ENCODE measurements around the gene C2CD2L.
"Not testable (repeated sequence)": the region's sequence is repeated elsewhere in the genome, so short reads cannot be mapped to it uniquely, and the experiment has no call there.

The C2CD2L gene

DNA sequence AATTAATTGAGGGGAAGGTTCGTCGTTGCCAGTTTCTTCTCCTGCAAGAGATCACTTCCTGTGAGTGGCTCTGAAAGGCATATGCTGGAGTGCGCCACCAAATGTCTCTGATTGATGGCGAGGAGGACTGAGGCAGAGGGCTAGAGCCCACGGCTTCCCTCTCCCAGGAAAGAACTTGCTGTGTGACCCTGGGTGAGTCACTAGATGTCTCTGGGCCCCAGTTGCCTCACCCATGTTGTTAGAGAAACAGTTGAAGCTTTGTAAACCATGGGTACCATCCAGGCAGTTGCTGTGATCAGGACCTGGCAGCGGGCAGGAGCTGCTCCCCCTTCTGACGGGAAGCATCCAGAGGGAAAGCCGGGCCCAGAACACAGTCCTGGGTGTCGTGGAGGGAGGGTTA, 44.9 kb downstream of the C2CD2L start:
- DNase-seq (ENCODE audit: low spot score): no peak

DNA sequence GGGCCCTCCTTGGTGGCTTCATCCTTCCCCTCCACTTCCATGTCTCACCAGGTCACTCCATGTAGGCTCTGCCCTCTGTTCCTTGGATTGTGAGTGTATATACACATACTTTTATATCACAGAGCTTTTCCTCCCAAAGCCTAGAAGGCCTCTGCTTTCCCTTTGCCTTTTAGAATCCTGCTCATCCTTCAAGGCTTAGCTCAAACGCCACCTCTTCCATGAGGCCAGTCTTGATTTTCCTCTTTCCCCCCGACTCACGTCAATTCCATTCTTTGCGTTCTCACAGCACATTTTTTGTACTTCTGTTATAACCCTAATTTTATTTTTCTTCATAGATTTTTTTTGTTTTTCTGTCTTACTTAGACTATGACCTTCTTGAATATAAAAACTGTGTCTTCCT, 45.5 kb downstream of the C2CD2L start:
- DNase-seq (ENCODE audit: low spot score): no peak

DNA sequence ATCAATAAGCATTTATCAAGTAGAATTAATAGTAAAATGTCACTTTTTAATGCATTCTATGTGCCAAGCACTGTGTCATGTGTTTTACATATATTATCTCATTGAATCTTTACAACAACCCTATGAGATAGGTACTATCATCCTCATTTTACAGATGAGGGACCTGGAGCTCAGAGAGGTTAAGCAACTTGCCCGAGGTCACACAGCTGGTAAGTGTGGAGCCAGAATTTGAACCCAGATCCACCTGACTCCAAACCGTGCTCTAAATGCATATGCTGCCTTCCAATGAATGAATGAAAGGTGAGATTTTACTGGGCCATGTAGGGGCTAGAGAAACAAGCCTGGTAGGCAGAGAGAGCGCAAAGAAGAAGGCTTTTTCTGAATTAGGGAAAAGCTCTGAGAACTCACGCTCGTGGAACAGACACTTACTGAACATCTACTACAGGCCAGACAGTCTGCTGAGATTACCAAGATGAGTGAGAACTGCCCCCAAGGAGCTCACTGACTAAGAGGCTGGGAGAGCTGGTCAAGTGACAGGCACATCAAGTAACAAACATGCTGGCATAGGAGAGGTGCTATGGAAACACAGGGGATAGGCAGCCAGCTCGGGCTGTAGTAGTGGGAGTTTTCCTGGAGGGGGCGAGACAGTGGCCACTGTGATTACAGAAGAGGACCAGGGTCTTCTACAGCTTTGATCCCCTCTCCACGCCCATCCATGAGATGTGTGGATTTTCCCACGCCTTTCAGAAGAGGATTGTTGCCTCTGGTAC, 46.1 kb downstream of the C2CD2L start:
- no peak for DNase-seq (ENCODE audit: low spot score)

DNA sequence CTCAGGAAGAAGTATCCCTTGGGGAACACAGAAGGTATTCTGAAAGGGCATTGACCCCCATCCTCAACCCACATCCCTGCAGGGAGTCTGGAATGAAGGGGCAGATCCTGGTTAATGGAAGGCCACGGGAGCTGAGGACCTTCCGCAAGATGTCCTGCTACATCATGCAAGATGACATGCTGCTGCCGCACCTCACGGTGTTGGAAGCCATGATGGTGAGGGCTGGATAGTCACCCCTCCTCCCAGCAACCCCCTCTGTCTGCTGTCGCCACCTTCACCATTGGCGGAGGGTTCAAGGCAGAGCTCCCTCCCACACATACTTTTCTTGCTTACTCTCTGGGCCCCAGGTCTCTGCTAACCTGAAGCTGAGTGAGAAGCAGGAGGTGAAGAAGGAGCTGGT, 47.0 kb downstream of the C2CD2L start:
- DNase-seq (ENCODE audit: low spot score): no peak

DNA sequence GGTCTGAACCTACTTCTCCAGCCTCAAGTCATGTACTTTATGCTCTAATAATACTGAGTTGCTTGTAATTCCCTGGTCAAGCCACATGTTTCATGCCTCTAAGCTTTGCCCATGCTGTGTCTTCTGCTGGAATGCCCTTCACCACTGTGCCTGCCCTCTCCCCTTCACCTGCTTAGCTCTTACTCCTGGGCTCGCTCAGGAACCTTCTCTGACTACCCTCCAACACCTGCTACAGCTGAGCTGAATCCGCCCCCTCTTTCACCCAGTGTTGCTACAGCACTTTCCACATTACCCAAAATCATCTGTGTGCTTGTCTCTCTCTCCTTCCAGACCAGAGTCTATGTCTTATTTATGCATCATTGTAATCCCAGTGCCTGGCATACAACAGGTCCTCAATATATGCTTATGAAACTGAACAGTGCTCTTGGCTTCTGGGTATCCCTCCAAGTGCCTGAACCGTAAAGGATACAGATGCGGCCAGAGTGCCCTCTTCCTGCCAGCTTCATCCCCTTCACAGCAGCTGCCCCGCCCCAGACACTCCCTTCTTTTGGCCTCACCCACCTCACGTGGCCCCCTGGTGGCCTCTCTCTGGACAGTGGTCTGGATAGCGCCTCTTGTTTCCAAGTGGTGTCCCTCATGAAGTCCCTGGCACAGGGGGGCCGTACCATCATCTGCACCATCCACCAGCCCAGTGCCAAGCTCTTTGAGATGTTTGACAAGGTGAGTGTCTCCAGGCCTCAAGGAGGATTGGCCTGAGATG, 48.8 kb downstream of the C2CD2L start:
- DNase-seq (ENCODE audit: low spot score): no peak

DNA sequence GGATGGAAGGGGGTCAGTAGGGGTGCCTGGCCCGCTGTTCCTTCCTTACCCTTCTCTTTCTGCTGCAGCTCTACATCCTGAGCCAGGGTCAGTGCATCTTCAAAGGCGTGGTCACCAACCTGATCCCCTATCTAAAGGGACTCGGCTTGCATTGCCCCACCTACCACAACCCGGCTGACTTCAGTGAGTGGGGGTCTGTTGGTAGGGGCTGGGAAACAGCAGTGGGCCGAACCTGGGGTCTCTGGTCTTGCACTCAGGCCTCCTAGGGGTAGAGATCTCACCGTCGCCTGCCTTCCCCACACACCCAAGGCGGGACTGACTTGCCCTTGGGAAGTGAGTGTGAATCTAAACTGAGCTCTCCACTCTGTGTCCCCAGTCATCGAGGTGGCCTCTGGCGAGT, 49.4 kb downstream of the C2CD2L start:
- no peak for DNase-seq (ENCODE audit: low spot score)

DNA sequence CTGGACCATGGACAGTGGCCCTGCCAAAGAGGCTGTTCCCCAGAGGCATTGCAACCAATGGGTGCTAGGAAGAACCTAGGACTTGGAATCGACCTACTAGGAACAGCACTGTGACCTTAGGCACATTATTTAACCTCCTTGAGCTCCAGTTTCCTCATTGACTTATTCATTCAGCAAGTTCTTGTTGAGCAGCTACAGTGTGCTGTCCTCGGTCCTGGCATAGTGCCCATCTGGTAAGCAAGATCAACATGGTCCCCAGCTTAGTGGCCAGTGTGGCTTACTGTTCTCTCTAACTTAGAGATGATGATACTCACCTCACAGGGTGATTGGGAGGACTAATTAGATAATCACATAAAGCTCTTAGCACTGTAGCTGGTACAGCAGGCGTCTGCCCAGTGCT, 49.9 kb downstream of the C2CD2L start:
- DNase-seq (ENCODE audit: low spot score): no peak

DNA sequence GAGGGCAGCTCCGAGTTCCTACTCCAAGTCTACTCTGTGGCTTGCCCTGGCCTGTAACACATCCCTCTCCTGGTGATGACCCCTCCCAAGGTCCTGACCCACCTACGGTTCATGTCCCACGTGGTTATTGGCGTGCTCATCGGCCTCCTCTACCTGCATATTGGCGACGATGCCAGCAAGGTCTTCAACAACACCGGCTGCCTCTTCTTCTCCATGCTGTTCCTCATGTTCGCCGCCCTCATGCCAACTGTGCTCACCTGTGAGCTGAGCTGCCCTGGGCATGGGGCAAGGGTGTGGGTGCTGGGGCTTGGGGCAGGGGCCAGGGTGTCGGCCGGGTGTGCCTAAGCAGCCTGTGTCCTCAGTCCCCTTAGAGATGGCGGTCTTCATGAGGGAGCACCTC, 51.3 kb downstream of the C2CD2L start:
- no peak for DNase-seq (ENCODE audit: low spot score)

DNA sequence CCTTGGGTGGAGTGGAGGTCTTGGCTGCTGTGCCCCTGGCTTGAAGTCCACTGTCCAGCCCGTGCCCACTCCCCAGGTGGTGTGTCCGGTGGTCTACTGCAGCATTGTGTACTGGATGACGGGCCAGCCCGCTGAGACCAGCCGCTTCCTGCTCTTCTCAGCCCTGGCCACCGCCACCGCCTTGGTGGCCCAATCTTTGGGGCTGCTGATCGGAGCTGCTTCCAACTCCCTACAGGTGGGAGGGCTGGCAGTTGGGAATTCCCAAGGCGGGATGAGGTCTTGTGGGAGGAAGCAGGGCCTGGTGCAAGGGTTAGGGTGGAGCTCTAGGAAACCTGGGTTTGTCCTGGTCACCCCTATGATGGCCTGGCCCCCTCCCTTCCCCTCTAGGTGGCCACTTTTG, 53.0 kb downstream of the C2CD2L start:
- DNase-seq (ENCODE audit: low spot score): no peak

DNA sequence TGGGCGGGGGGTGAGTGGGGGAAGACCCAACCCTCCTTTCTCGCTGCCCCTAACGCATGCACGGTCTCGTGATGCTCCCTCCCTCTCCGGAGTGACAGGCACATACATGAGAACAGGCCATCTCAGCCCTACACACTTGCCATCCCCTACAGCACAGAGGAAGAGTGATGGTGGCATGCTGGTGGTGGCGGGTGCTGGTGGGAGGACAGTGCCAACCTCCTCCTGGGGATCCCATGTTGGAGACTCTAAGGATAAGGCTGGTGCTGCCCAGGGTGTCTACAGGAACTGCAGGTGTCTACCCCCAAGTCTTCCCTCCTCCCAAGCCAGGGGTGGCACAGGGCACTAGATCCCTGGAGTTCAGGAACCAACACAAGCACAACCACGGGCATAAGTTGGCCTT, 54.7 kb downstream of the C2CD2L start:
- DNase-seq (ENCODE audit: low spot score): no peak

DNA sequence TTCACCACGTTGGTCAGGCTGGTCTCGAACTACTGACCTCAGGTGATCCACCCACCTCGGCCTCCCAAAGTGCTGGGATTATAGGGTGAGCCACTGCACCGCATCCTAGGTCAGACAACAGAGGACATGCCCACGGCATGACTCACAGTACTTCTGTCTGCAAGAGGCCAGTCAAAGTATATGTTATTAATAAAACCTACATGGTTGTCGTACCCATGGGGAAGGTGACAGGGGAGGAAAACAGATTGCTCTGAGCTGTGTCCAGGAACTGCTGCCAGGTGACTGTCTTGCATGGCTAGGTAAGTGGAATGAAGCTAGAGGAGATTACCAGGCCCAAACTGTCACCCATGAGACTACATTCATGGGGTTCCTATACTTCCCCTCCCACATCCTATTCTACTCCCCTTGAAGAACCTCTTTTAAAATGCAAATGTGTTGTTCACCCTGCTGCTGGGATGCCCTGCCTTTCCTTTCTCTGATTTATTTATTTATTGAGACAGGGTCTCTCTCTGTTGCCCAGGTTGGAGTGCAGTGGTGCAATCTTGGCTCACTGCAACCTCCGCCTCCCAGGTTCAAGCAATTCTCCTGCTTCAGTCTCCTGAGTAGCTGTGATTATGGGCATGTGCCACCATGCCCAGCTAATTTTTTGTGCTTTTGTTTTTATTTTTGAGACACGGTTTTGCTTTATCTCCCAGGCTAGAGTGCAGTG, 59.4 kb downstream of the C2CD2L start:
- DNase-seq (ENCODE audit: low spot score): no peak

DNA sequence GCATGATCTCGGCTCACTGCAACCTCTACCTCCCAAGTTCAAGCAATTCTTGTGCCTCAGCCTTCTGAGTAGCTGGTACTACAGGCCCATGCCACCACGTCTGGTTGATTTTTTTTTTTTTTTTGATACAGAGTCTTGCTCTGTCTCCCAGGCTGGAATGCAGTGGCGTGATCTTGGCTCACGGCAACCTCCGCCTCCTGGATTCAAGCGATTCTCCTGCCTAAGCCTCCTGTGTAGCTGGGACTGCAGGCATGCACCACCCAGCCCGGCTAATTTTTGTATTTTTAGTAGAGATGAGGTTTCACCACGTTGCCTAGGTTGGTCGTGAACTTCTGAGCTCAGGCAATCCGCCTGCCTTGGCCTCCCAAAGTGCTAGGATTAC, 59.9 kb downstream of the C2CD2L start:
- not testable (repeated sequence) for DNase-seq (ENCODE audit: low spot score)

DNA sequence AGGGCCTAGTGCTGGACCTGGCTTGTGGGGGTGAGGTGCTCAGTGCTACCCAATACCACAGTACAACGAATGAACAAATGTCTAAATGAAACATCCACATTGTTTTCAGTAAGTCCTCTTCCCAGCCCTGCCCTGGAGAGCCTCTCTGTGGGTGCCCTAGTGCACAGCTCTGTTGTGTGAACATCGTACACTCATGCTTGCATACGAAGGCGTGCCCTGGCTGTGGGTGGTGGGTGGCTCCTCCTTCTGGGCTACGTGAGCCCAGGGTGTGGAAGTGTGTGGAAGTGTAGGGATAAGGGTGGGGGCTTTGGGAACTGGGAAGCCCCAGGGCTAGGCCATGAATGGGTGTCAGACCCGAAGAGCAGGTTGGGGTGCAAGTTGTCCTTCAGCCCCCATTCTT, 60.8 kb downstream of the C2CD2L start:
- no peak for DNase-seq (ENCODE audit: low spot score)
